HCT116 (cell line): ENCODE results near the gene PRKAG2. TPM values are rescaled to one million over a fixed set of nuclear protein-coding genes. Genes with fewer than 3 reads are reported as not detected.

Source experiments
- ATAC-seq: fragments of 200-7000 bp; cut with Tn5 transposase; 2 replicates; pipeline ENCODE4 v1.9.1; 2020; ENCODE audit warnings: mild to moderate bottlenecking, moderate library complexity
- BruUV-seq: library from RNA; stranded (reverse); fragments of 400-500 nt; replicated peaks from 2 replicates; lab custom pipeline; 2021; lab: Mats Ljungman, UMichigan
- CTCF ChIA-PET: fragments of 300-600 bp; sonication (Branson Sonifier 250); formaldehyde crosslinking; loops from one replicate; lab custom pipeline; 2021; ENCODE audit warnings: antibody characterized with exemption; lab: Charles Lee
- POLR2A ChIA-PET: fragments of 300-600, 350-600 bp; sonication (Branson Sonifier 250); formaldehyde crosslinking; loops from one replicate; lab custom pipeline; 2021; ENCODE audit warnings: antibody characterized with exemption; lab: Charles Lee
- RAD21 ChIA-PET, 2 experiments: fragments of 300-600 bp; sonication (Branson Sonifier 250); formaldehyde crosslinking; loops; one replicate each; lab custom pipeline; 2023; ENCODE audit warnings: low total read pairs in 2 of 2; ENCODE audit not compliant: uncharacterized antibody in 2 of 2, unreplicated experiment in 2 of 2, low non-redundant PET in 1 of 2; lab: Charles Lee
- DNase-seq: peaks from one replicate; pipeline ENCODE4 v3.0.0-alpha.2; 2010; ENCODE audit warnings: low read depth, low spot score
- H2AFZ ChIP-seq: fragments of 200-600 bp; shearing (Covaris generic), sonication (generic); 2 replicates; pipeline ENCODE4 v1.6.1; 2017; ENCODE audit warnings: low read depth, mixed run types, mixed read lengths, antibody characterized with exemption, low read length; ENCODE audit not compliant: poor library complexity, severe bottlenecking
- H3K27ac ChIP-seq: 2 replicates; pipeline ENCODE4 v1.5.1; 2012; ENCODE audit warnings: low read depth, low read length
- H3K27me3 ChIP-seq: fragments of 200-600 bp; sonication (generic); 2 replicates; pipeline ENCODE4 v1.6.1; 2016; ENCODE audit warnings: mixed run types, low read length, mixed read lengths; ENCODE audit not compliant: insufficient read depth
- H3K36me3 ChIP-seq, 2 experiments: fragments of 200-500 bp in 1 of 2; fragments of 200-600 bp in 1 of 2; sonication (Bioruptor generic) in 1 of 2; sonication (generic) in 1 of 2; 2 replicates each; pipeline versions ENCODE4 v1.5.1 to v1.6.1; 2014 to 2016; ENCODE audit warnings: low read length in 2 of 2, inconsistent platforms in 1 of 2, mixed read lengths in 1 of 2, mixed run types in 1 of 2; ENCODE audit not compliant: insufficient read depth in 2 of 2, control insufficient read depth in 1 of 2
- H3K4me1 ChIP-seq, 2 experiments: fragments of 200-600 bp in 1 of 2; sonication (generic) in 1 of 2; 2 replicates each; pipeline versions ENCODE4 v1.5.1 to v1.6.1; 2012 to 2017; ENCODE audit warnings: low read length in 2 of 2, inconsistent platforms in 1 of 2, mild to moderate bottlenecking in 1 of 2, mixed read lengths in 1 of 2, mixed run types in 1 of 2, moderate library complexity in 1 of 2; ENCODE audit not compliant: insufficient read depth in 2 of 2, control insufficient read depth in 1 of 2
- H3K4me2 ChIP-seq: fragments of 200-600 bp; sonication (generic); 2 replicates; pipeline ENCODE4 v1.6.1; 2017; ENCODE audit warnings: mixed run types, low read length, mixed read lengths
- H3K4me3 ChIP-seq, 2 experiments: fragments of 200-600 bp in 1 of 2; sonication (generic) in 1 of 2; replicated peaks in 1 of 2; 2 replicates each; pipeline ENCODE4 v1.5.1; 2011 to 2016; ENCODE audit warnings: low read length in 2 of 2, control low read depth in 1 of 2, low read depth in 1 of 2, mild to moderate bottlenecking in 1 of 2, mixed read lengths in 1 of 2, mixed run types in 1 of 2
- H3K79me2 ChIP-seq: fragments of 200-600 bp; sonication (generic); 2 replicates; pipeline ENCODE4 v1.6.1; 2017; ENCODE audit warnings: mild to moderate bottlenecking, mixed run types, low read length, moderate library complexity, mixed read lengths; ENCODE audit not compliant: insufficient read depth
- H3K9ac ChIP-seq: fragments of 200-600 bp; sonication (generic); 2 replicates; pipeline ENCODE4 v1.6.1; 2016; ENCODE audit warnings: low read length, mixed read lengths
- H3K9me2 ChIP-seq: fragments of 200-600 bp; sonication (generic), shearing (Covaris generic); 2 replicates; pipeline ENCODE4 v1.6.1; 2017; ENCODE audit warnings: mixed run types, mild to moderate bottlenecking, moderate library complexity; ENCODE audit not compliant: insufficient read depth
- H3K9me3 ChIP-seq, 2 experiments: fragments of 200-500 bp in 1 of 2; fragments of 200-600 bp in 1 of 2; sonication (Bioruptor generic) in 1 of 2; sonication (generic) in 1 of 2; 2 replicates each; pipeline ENCODE4 v1.6.1; 2014 to 2017; ENCODE audit warnings: low read length in 2 of 2, mixed read lengths in 2 of 2, inconsistent platforms in 1 of 2, low read depth in 1 of 2, mild to moderate bottlenecking in 1 of 2, mixed run types in 1 of 2, moderate library complexity in 1 of 2; ENCODE audit not compliant: control insufficient read depth in 1 of 2, insufficient read depth in 1 of 2
- H4K20me1 ChIP-seq: fragments of 200-600 bp; sonication (generic), shearing (Covaris generic); 2 replicates; pipeline ENCODE4 v1.6.1; 2017; ENCODE audit warnings: mixed run types, mild to moderate bottlenecking, moderate library complexity; ENCODE audit not compliant: insufficient read depth
- ATF3 ChIP-seq: IDR thresholded peaks from 2 replicates; pipeline ENCODE4 v1.6.1; 2012
- CEBPB ChIP-seq: IDR thresholded peaks from 2 replicates; pipeline ENCODE4 v1.6.1; 2012; ENCODE audit warnings: low read depth
- EZH2 ChIP-seq: fragments of 200-600 bp; sonication (generic); IDR thresholded peaks from 2 replicates; pipeline ENCODE4 v1.6.1; 2017; ENCODE audit warnings: antibody characterized with exemption, mixed run types
- JUND ChIP-seq: IDR thresholded peaks from 2 replicates; pipeline ENCODE4 v1.6.1; 2012
- POLR2AphosphoS5 ChIP-seq: IDR thresholded peaks from 2 replicates; pipeline ENCODE4 v1.6.1; 2011; ENCODE audit warnings: mild to moderate bottlenecking, low read depth, low read length, moderate library complexity
- YY1 ChIP-seq: IDR thresholded peaks from 2 replicates; pipeline ENCODE4 v1.6.1; 2011; ENCODE audit warnings: low read length, low read depth, moderate library complexity, mild to moderate bottlenecking; ENCODE audit not compliant: insufficient replicate concordance; ENCODE audit errors: extremely low read depth
- ZBTB33 ChIP-seq: IDR thresholded peaks from 2 replicates; pipeline ENCODE4 v1.6.1; 2011; ENCODE audit warnings: mild to moderate bottlenecking, low read length, moderate library complexity; ENCODE audit not compliant: insufficient replicate concordance; ENCODE audit errors: extremely low read depth
- intact Hi-C: fragments of 100-400 bp; cut with micrococcal nuclease; formaldehyde crosslinking; loops from 2 replicates; pipeline ENCODE4 v1.10.0; 2022
- total RNA-seq: library from RNA; stranded (reverse); gene quantifications from one replicate; pipeline ENCODE4 v1.2.1, GENCODE V29; 2021; ENCODE audit not compliant: unreplicated experiment
- TF ChIP-seq, protein P1 (sequence below), 3 experiments: fragments of 200-600 bp in 1 of 3; sonication (generic) in 1 of 3; IDR thresholded peaks in 2 of 3; conservative IDR thresholded peaks in 1 of 3; 2 replicates each; pipeline ENCODE4 v1.5.1; 2012 to 2017; ENCODE audit warnings: low read depth in 2 of 3, low read length in 2 of 3, antibody characterized with exemption in 1 of 3, borderline replicate concordance in 1 of 3, control low read depth in 1 of 3, mild to moderate bottlenecking in 1 of 3, mixed read lengths in 1 of 3, mixed run types in 1 of 3, moderate library complexity in 1 of 3; ENCODE audit not compliant: insufficient read depth in 1 of 3
- TF ChIP-seq, protein P2 (sequence below): IDR thresholded peaks from 2 replicates; pipeline ENCODE4 v1.6.1; 2012; ENCODE audit warnings: low read depth

The PRKAG2 gene
- total RNA-seq, 1 experiment from 2014 or later = 23.6 TPM

DNA sequence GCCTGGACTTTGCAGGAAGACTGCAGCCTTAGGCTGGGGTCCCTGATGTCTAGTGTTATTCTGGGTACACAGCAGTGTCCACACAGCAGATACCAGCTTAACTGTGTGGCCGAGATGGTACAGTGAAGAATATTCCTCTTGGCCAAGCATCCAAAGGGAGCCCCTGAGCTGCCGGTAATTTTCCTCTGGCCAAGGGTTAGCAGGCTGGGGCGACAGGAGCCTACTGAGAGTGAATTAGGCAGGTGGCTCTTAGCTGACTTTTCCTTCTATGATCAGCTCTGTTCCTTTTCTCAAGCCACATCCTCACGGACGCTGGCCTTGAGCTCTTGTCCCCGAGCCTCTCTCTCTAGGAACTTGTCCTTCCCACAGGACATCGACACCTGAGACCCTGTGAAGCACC lies 29.8 kb downstream of the PRKAG2 start (continued):
- TF ChIP-seq, protein P1, sequence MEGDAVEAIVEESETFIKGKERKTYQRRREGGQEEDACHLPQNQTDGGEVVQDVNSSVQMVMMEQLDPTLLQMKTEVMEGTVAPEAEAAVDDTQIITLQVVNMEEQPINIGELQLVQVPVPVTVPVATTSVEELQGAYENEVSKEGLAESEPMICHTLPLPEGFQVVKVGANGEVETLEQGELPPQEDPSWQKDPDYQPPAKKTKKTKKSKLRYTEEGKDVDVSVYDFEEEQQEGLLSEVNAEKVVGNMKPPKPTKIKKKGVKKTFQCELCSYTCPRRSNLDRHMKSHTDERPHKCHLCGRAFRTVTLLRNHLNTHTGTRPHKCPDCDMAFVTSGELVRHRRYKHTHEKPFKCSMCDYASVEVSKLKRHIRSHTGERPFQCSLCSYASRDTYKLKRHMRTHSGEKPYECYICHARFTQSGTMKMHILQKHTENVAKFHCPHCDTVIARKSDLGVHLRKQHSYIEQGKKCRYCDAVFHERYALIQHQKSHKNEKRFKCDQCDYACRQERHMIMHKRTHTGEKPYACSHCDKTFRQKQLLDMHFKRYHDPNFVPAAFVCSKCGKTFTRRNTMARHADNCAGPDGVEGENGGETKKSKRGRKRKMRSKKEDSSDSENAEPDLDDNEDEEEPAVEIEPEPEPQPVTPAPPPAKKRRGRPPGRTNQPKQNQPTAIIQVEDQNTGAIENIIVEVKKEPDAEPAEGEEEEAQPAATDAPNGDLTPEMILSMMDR (IDR thresholded peaks at IDR 0.05 in 2 of 3, conservative IDR thresholded peaks at IDR 0.05 in 1 of 3; ENCODE audit: borderline replicate concordance in 1 of 3, insufficient read depth in 1 of 3, low read depth in 2 of 3, low read length in 2 of 3) = no peak
- TF ChIP-seq EZH2 = no peak

GRCh38 chr7:151845412-151846205 lies 31.3 kb downstream of the PRKAG2 start:
- no peak for ATAC-seq
- CTCF ChIA-PET = no interaction called here
- H3K27ac ChIP-seq = no peak overlapping the region

More at GRCh38 chr7:151845412-151846205, 31.3 kb downstream of the PRKAG2 start:
- Histone ChIP-seq H3K27me3 (no peaks in the 10 kb centered on the region), H3K4me1 (no peaks in the 10 kb centered on the region), H3K9me2 (no peaks in the 10 kb centered on the region), H3K4me3 (no peak overlapping the region), H2AFZ (no peak overlapping the region), H4K20me1 (no peaks in the 10 kb centered on the region), H3K36me3 (no peaks in the 10 kb centered on the region), H3K9me3 (no peaks in the 10 kb centered on the region), H3K9ac (no peak overlapping the region), H3K79me2 (no peaks in the 10 kb centered on the region), H3K4me2 (no peak overlapping the region)
- DNase-seq = no peak
- ChIA-PET RAD21 (no interaction called here), POLR2A (no interaction called here)
- BruUV-seq = no TSS peak
- TF ChIP-seq, protein P2, sequence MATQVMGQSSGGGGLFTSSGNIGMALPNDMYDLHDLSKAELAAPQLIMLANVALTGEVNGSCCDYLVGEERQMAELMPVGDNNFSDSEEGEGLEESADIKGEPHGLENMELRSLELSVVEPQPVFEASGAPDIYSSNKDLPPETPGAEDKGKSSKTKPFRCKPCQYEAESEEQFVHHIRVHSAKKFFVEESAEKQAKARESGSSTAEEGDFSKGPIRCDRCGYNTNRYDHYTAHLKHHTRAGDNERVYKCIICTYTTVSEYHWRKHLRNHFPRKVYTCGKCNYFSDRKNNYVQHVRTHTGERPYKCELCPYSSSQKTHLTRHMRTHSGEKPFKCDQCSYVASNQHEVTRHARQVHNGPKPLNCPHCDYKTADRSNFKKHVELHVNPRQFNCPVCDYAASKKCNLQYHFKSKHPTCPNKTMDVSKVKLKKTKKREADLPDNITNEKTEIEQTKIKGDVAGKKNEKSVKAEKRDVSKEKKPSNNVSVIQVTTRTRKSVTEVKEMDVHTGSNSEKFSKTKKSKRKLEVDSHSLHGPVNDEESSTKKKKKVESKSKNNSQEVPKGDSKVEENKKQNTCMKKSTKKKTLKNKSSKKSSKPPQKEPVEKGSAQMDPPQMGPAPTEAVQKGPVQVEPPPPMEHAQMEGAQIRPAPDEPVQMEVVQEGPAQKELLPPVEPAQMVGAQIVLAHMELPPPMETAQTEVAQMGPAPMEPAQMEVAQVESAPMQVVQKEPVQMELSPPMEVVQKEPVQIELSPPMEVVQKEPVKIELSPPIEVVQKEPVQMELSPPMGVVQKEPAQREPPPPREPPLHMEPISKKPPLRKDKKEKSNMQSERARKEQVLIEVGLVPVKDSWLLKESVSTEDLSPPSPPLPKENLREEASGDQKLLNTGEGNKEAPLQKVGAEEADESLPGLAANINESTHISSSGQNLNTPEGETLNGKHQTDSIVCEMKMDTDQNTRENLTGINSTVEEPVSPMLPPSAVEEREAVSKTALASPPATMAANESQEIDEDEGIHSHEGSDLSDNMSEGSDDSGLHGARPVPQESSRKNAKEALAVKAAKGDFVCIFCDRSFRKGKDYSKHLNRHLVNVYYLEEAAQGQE = no peak
- TF ChIP-seq ATF3 (no peak), CEBPB (no peak), POLR2AphosphoS5 (no peak), ZBTB33 (no peak), YY1 (no peak), JUND (no peak)
- intact Hi-C loops = no loop called here
